Hematopoietic multipotent progenitor cell treated with erythropoietin and hydrocortisone succinate and interleukin-3 and kit ligand, for 4 days (in vitro differentiated cells): ENCODE measurements around the gene CALN1.
"Not testable (repeated sequence)": the region's sequence is repeated elsewhere in the genome, so short reads cannot be mapped to it uniquely, and the experiment has no call there.

ENCODE experiments used
- DNase-seq: peaks from one replicate; pipeline ENCODE4 v3.0.0-alpha.2; 2015

CALN1 gene

GRCh38 chr7:71777278-71777677 lies 634.9 kb downstream of the CALN1 start:
- no peak for DNase-seq

GRCh38 chr7:71776726-71777125 lies 635.4 kb downstream of the CALN1 start:
- no peak for DNase-seq

- DNase-seq: no peak
Observed at GRCh38 chr7:71775648-71776047, 636.5 kb downstream of the CALN1 start.

GRCh38 chr7:71772779-71773178 lies 639.4 kb downstream of the CALN1 start:
- peak; percentile 53 for DNase-seq

GRCh38 chr7:71770269-71770907 lies 641.8 kb downstream of the CALN1 start:
- DNase-seq: peak; percentile 51

DNA sequence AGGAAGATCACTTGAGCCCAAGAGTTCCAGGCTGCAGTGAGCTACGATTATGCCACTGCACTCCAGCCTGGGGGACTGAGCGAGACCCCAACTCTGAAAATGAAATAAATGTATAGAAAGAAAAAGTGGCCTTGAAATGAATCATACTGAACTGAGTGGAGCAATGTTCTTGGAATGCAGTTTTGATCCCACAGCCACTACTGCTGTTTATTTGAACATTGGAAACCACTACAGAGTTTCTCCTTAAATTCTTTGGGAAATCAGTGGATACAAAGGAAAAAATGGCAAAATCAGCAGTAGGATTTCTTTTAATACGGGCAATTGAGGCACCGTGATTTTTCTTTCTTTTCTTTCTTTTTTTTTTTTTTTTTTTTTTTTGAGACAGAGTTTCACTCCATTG lies 642.8 kb downstream of the CALN1 start:
- DNase-seq: no peak

DNA sequence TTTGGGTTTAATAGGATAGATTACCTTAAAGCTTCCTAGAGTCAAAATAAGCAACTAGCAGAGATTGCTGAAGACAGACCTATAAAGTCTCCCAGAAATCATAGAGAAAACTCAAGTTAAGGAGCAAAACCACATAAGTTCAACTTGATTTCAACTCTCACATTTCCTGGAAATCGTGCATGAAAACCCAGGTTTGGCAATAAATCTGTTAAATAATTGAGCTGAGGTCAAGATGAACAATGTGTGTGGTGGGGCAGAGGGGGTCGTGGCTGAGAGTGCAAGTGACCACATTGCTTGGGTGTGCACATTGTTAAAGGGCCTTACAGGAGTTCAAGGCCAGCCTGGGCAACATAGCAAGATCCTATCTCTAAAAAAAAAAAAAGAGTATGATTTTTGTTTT lies 643.7 kb downstream of the CALN1 start:
- DNase-seq: no peak

- DNase-seq: no peak
Observed at GRCh38 chr7:71766016-71766415, 646.1 kb downstream of the CALN1 start.

DNA sequence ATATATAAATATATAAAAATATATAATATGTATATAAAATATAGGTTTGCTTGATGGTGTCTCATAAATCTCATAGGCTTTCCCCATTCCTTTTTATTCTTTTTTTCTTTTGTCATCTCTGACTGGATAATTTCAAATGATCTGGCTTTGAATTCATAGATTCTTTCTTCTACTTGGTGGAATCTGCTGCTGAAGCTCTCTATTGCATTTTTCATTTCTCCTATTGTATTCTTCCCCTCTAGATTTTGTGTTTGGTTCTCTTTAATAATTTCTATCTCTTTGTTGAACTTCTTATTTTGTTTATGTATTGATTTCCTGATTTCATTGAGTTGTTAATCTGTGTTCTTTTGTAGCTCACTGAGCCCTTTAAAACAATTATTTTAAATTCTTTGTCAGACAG lies 650.8 kb downstream of the CALN1 start:
- DNase-seq: no peak

- DNase-seq: no peak
Observed at GRCh38 chr7:71754828-71755227, 657.3 kb downstream of the CALN1 start.

- DNase-seq: no peak
Observed at GRCh38 chr7:71753956-71754664, 658.0 kb downstream of the CALN1 start.

- DNase-seq: no peak
Observed at GRCh38 chr7:71753236-71753635, 658.9 kb downstream of the CALN1 start.

DNA sequence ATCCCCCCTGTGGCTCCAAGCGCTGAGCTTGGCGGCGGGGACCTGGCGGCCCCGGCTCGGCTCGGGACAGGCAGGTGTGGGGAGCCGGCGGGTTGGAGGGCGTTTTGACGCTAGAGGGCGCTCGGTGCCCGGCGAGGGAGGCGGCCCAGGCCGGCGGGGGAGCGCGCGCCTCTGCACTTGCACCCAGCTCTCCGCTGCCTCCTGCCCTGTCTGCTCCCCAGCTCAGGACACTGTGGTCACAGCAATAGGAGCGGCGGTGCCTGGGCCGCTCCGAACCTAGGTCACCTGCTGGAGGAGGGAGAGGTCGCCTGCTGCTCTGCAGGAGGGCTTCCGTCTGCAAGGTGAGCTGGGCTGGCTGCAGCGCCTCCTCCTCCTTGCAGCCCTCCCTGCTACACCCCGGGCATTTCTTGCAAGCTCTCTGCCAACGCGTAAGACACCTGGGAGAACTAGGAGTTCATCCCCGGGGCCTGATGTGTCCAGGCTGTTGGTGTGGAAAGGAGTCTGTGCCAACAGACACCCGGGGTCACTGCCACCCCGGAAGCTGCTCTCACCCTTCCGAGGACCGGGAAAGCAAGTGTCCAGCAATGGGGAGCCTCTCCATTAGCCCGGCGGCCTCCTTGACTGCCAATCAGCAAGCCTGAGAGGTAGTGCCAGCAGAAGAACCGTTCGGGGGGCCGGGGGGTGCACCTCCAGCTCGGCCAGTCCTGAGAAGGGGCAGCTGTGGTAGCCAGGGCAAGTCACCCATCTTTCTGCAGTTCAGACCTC lies 659.8 kb downstream of the CALN1 start:
- peak; percentile 76 for DNase-seq

DNA sequence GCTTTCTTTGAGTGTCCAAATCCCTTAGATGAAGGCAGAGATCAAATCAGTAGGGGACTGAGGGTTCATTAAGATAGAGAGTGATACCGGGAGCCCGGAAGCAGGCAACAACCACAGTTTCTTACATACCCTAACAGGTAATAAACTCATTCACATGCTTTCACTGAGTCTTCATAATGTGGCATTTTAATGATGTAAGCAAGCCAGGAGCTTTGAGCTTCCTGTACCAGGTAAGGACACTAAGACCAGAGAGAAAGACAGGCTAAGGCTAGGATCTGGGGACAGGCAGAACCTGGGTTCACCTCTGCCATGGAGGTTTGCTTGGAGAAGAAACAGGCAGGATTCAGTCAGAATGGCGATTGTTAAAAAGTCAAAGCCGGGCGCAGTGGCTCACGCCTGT lies 661.8 kb downstream of the CALN1 start:
- no peak for DNase-seq

DNA sequence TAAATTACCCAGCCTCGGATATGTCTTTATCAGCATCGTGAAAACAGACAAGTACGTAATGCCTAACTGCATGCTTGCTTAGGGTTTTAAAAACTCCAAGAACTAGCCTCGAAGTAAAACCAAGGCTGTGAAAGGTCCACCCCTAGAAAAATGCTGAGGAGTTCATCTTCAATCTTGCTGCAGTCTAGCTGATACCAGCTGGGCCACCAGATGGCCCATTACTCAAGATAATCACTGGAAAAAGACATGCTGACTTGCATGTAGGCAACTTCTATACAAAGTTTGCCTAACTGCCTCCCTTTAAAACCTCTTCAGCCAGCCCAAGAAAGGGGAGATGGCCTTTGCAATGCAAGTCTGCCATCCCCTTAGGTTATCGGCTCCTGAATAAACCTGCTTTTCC lies 666.1 kb downstream of the CALN1 start:
- DNase-seq: peak; percentile 17

DNA sequence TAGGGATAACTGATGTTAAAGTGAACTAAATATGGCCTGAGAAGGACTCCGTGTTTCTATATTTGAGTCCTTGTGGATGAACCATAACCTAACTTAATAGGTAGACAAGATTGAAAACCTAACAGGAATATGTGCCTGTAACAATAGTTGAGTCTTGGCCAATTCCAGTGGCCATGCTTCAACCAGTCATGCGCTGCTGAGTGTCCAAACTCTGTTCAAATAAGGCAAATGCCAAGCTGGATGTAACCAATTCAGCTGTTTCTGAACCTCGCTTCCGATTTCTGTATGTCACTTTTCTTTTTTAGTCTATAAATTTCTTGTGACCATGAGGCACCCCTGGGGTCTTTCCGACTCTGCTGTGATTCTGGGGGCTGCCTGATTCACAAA lies 672.0 kb downstream of the CALN1 start:
- no peak for DNase-seq

GRCh38 chr7:71739520-71740173 lies 672.5 kb downstream of the CALN1 start:
- no peak for DNase-seq

- not testable (repeated sequence) for DNase-seq
Observed at GRCh38 chr7:71737931-71738540, 674.1 kb downstream of the CALN1 start.

DNA sequence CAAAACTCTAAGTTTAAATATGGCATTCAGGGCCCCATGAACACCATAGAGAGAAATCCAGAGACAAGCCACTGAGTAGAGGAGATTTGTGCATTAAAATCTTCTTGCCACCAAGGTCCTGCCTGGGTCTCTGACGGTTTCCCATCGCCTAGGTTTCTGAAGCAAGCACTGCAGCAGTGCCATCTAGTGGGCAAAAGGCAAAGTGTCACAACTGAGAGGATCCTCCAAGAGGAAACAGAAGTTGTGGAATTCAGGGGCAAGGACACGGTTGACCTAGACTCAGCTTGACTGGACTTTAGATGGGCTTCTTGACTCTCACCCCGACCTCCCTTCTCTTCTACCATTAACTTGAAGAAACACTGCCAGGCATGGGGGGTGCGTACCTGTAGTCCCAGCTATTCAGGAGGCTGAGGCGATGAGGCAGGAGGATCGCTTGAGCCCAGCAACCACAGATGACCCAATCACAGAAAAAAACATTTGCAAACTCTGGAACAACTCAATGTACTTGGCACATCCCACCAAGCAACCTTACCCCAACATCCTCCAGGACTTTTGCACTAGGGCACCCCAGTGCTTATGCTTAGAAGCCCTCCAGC lies 676.1 kb downstream of the CALN1 start:
- peak; percentile 80 for DNase-seq

DNA sequence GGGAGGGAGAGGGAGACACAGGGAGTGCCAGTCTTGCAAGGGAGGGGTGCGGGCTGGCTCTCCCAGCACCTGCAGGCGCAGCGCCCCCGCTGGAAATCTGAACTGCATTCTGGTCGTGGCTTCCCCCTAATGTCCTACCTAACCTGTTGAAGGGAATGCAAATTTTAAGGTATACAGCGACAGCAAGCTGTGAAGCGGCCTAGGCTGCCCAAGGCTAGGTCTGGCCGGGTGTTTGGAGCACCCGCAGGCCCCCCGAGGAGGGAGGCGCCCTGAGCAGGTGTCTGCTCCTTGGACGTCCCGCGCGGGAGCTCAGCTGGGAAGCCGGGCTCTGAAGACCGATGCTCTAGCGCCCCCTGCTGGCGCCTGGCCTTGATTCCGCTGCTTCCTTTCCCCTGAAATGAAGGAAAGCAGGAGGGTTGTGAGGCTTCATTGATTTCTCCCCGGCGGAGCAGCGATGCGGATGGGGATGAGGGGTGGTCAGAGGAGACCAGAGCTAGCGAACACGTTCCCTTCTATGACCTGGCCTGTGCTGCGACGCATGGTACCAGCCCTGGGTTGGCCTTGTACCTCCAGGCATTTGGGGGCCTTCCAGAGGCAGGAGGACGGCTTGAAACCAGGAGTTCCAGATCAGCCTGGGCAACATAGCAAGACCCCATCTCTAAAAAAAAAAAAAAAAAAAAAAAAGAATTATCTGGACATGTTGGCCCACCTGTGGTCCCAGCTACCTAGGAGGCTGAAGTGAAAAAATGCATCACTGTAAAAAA lies 678.8 kb downstream of the CALN1 start:
- peak; percentile 86 for DNase-seq

GRCh38 chr7:71731740-71732139 lies 680.4 kb downstream of the CALN1 start:
- DNase-seq: no peak
